Endothelial cell of umbilical vein (primary cell): Measurements from ENCODE around the gene BRICD5.

Source experiments
- CTCF ChIP-seq, 2 donors: IDR thresholded peaks; 1 replicate in 1 of 2; 2 replicates in 1 of 2; pipeline ENCODE4 v1.5.1; 2011; ENCODE audit warnings: low read length in 2 of 2, mild to moderate bottlenecking in 2 of 2, moderate library complexity in 2 of 2, control low read depth in 1 of 2, inconsistent platforms in 1 of 2, low read depth in 1 of 2; ENCODE audit not compliant: insufficient read depth in 1 of 2; ENCODE audit errors: extremely low read depth in 1 of 2
- FOS ChIP-seq: IDR thresholded peaks from 2 replicates; pipeline ENCODE4 v1.6.1; 2011; ENCODE audit warnings: mild to moderate bottlenecking, low read length, moderate library complexity, borderline replicate concordance; ENCODE audit not compliant: insufficient read depth
- JUN ChIP-seq: IDR thresholded peaks from 2 replicates; pipeline ENCODE4 v1.6.1; 2011; ENCODE audit warnings: borderline replicate concordance, low read depth; ENCODE audit not compliant: insufficient read length, insufficient read depth
- POLR2AphosphoS5 ChIP-seq: IDR thresholded peaks from 2 replicates; pipeline ENCODE4 v1.6.1; 2012; ENCODE audit warnings: low read depth, mild to moderate bottlenecking, control low read depth, low read length, moderate library complexity; ENCODE audit not compliant: insufficient read depth

- TF ChIP-seq CTCF (IDR thresholded peaks at IDR 0.05; ENCODE audit: extremely low read depth in 1 of 2, insufficient read depth in 1 of 2, low read depth in 1 of 2, low read length in 2 of 2), result no peak
- TF ChIP-seq POLR2AphosphoS5, result no peak
- no peak for TF ChIP-seq FOS
- TF ChIP-seq JUN, result no peak
Measured at GRCh38 chr16:2161911-2162310, 48.8 kb downstream of the BRICD5 start.
